GM12864 (cell line): Measurements from ENCODE around the gene CLEC18C.
"Not testable (repeated sequence)": the region's sequence is repeated elsewhere in the genome, so short reads cannot be mapped to it uniquely, and the experiment has no call there.

Source experiments
- DNase-seq: peaks from one replicate; pipeline ENCODE4 v3.0.0-alpha.2; 2011; ENCODE audit warnings: low read depth
- H3K4me3 ChIP-seq: 2 replicates; pipeline ENCODE4 v1.5.1; 2011; ENCODE audit warnings: mild to moderate bottlenecking, low read depth, low read length, control low read depth
- TF ChIP-seq, protein P1 (sequence below): IDR thresholded peaks from 2 replicates; pipeline ENCODE4 v1.5.1; 2011; ENCODE audit warnings: low read depth, mild to moderate bottlenecking, moderate library complexity, low read length, control low read depth, inconsistent platforms; ENCODE audit errors: missing control alignments

The CLEC18C gene

DNA sequence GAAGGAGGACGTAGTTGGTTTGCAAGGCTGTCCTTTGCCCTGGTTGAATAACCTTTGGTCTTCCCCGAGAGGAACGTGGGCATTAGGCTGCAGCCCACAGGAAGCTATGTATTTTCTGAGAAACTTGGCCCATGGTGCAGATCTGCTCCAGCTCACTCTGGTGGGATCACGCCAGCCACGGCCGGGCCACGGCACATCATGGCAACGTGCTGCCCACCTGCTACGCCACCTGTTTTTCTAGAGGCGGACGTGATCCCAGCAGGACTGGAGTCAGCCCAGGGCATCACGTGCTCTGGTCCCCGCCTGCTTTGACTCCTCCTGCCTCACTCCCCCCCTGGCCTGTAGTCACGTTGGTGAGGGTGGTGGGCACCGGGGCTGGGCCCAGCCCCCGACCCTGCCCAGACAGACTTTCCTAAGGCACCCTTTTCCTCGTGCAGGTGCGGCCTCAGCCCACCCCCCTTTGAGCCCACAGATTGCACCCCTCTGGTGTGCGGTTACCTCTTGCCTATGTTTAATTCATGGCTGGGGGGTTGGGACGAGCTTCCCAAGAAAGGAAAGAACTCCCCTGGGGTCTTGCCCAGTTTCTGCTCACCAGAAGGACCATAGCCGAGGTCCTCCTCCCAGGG is at the start of gene CLEC18C:
Gene CLEC18C, plus strand, starts transcription at position 576 of the 626 bp plus-strand sequence. CDS start 492 bp downstream, outside the sequence.
- not testable (repeated sequence) for H3K4me3 ChIP-seq, DNase-seq

- DNase-seq, H3K4me3 ChIP-seq: not testable (repeated sequence)
Measured at GRCh38 chr16:70123822-70124221, 49.8 kb upstream of the CLEC18C start.

DNA sequence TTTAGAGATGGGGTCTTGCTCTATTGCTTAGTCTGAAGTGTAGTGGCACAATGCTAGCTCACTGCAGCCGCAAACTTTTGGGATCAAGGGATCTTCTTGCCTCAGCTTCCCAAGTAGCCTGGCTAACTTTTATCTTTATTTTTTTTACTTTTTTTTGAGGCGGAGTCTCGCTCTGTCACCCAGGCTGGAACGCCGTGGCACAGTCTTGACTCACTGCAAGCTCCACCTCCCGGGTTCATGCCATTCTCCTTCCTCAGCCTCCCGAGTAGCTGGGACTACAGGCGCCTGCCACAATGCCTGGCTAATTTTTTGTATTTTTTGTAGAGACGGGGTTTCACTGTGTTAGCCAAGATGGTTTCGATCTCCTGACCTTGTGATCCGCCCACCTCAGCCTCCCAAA is 47.4 kb upstream of the CLEC18C start:
- not testable (repeated sequence) for H3K4me3 ChIP-seq, DNase-seq

DNA sequence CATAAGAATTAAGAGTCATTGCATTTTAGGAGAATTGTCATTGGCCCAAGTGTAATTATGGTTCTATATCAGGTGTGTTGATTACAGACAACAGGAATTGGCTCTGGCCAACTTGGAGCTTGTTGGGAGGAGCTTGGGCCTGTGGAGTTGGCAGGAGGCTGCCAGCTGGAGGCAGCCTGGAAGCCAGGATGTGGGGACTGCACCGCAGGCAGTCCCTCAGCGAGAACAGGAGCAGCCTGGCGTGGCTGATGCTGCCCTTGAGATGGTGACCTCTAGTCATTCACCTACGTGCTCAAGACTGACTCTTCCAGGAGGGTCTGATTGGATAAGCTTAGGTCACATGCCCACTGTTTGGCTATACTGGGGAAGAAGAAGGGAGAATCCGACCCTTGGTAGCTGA is 45.9 kb upstream of the CLEC18C start:
- DNase-seq, H3K4me3 ChIP-seq: not testable (repeated sequence)

GRCh38 chr16:70128844-70129243 is 44.7 kb upstream of the CLEC18C start:
- not testable (repeated sequence) for H3K4me3 ChIP-seq, DNase-seq

DNA sequence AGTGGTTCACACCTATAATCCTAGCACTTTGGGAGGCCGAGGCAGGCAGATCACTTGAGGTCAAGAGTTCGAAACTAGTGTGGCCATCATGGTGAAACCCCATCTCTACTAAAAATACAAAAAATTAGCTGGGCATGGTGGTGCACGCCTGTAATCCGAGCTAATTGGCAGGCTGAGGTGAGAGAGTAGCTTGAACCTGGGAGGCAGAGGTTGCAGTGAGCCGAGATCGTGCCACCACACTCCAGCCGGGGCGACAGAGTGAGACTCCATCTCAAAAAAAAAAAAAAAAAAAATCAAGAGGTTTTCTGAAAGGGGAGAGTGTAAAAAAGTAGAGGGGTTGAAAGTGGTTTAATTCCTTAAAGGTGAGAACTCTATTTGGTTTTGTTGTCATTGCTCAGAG is 37.8 kb upstream of the CLEC18C start:
- DNase-seq, H3K4me3 ChIP-seq: not testable (repeated sequence)

DNA sequence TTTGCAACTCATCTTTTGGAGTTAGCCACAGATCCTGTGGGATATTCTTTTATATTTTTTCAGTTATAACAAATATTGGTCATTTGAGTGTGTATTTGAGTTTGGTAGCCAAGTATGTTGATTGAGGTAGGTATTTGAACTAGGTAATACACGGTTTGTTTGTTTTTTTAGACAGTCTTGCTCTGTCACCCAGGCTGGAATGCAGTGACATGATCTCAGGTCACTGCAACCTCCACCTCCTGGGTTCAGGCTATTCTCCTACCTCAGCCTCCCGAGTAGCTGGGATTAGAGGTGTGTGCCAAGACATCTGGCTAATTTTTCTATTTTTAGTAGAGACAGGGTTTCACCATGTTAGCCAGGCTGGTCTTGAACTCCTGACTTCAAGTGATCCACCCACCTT is 37.0 kb upstream of the CLEC18C start:
- DNase-seq, H3K4me3 ChIP-seq: not testable (repeated sequence)

GRCh38 chr16:70142739-70143138 is 30.8 kb upstream of the CLEC18C start:
- H3K4me3 ChIP-seq, DNase-seq: not testable (repeated sequence)

DNA sequence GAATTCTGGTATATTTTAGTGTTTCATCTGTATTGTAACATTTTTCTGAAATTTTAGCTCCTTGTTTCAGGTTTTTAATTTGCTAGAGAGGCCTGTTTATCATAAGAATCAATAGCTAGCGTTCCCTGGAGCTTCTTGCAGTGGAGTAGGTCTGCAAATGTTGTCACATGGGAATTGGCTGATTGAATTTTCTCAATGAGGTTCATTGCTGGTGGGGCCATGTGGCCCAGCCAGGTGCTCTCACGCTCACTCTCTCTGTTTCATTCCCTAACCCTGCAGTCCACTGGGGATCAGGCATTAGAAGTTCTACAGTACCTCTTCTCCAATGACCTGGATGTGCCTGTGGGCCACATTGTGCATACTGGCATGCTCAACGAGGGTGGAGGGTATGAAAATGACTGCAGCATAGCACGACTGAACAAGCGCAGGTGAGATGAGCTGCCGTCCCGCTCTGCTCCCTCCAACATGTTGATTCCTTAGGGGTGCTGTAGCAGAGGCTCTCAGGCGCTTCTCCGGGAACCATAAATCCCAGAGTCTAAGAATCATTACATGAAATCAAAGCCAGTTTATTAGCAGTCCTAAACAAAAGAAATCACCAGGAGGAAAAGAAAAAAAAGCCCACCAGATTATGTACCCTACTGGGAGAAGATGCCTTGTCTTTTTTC is 30.2 kb upstream of the CLEC18C start:
- H3K4me3 ChIP-seq, DNase-seq: not testable (repeated sequence)

DNA sequence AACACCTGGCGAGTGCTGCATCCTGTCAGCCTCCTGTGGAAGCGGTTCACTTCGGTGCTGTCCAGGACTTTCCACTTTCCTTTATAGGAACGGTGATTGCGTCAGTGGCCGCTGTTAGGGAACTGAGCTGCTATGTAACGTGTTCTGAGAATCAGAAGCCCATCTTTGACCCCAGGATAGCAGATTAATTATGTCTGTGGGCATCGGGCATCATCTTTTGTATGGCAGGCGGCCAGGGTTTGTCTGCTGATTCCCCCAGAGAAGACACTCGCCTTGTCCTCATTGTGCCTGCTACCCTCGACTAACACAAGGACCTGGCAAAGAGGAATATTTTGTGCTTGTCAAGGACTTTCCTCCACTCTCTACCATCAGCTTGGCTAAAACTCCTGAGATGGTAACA is 25.7 kb upstream of the CLEC18C start:
- DNase-seq, H3K4me3 ChIP-seq: not testable (repeated sequence)

DNA sequence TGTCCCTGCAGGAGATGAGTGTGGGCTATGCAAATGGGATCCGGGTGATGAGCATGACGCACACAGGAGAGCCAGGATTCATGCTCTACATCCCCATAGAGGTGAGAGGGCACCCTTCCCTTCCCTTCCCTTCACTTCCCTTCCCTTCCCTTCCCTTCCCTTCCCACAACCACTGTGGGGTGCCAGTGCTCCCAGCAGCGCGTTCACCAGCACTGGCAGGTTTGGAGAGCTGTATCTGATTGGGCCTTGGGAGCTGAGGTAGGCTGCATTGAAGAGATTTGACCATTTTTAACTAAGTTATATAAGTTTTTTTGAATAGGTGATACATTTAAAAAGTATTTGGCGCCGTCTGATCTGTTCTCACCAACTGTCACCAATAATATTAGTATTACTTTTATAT is 25.1 kb upstream of the CLEC18C start:
- not testable (repeated sequence) for H3K4me3 ChIP-seq, DNase-seq

- DNase-seq, H3K4me3 ChIP-seq: not testable (repeated sequence)
Measured at GRCh38 chr16:70149296-70149695, 24.3 kb upstream of the CLEC18C start.

- TF ChIP-seq, protein P1, sequence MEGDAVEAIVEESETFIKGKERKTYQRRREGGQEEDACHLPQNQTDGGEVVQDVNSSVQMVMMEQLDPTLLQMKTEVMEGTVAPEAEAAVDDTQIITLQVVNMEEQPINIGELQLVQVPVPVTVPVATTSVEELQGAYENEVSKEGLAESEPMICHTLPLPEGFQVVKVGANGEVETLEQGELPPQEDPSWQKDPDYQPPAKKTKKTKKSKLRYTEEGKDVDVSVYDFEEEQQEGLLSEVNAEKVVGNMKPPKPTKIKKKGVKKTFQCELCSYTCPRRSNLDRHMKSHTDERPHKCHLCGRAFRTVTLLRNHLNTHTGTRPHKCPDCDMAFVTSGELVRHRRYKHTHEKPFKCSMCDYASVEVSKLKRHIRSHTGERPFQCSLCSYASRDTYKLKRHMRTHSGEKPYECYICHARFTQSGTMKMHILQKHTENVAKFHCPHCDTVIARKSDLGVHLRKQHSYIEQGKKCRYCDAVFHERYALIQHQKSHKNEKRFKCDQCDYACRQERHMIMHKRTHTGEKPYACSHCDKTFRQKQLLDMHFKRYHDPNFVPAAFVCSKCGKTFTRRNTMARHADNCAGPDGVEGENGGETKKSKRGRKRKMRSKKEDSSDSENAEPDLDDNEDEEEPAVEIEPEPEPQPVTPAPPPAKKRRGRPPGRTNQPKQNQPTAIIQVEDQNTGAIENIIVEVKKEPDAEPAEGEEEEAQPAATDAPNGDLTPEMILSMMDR, result no peak
- DNase-seq, result no peak
- H3K4me3 ChIP-seq, result no peak overlapping the region
Measured at GRCh38 chr16:70151391-70151790, 22.2 kb upstream of the CLEC18C start.

DNA sequence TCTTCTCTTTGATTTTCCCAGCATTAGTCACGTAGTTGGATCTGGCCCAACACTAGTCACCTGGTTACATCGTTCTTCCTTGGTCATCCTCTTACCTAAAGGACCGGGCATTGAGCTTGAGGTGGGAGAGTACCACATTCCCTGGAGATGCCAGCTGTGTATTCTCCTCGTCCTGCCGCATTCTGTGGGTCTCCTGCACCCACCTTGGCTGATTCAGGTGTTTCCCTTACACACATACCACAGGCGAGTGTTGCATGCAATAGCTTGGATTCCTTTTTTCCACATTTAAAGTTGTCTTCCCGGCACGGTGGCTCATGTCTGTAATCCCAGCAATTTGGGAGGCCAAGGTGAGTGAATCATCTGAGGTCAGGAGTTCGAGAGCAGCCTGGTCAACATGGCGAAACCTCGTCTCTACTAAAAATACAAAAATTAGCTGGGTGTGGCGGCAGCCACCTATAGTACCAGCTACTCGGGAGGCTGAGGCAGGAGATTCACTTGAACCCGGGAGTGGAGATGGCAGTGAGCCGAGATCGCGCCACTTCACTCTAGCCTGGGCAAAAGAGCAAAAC is 21.6 kb upstream of the CLEC18C start:
- H3K4me3 ChIP-seq, result no peak overlapping the region
- TF ChIP-seq, protein P1, result no peak
- no peak for DNase-seq
